ENCODE data around the gene NEURL1B. TPM values are rescaled to one million over a fixed set of nuclear protein-coding genes. Genes with fewer than 3 reads are reported as not detected.
"Not testable (repeated sequence)": the region's sequence is repeated elsewhere in the genome, so short reads cannot be mapped to it uniquely, and the experiment has no call there.

NEURL1B gene
- polyA plus RNA-seq, 1 donor from 2014 or later: 12.7 TPM

- Histone ChIP-seq H3K27ac (ENCODE audit: low read length) (no peak overlapping the region), H3K4me2 (ENCODE audit: low read length) (no peak overlapping the region), H3K79me2 (replicated peaks; ENCODE audit: insufficient read depth, low read length) (no peaks in the 10 kb centered on the region), H2AFZ (ENCODE audit: low read depth, low read length) (no peak overlapping the region), H4K20me1 (ENCODE audit: insufficient read depth) (no peaks in the 10 kb centered on the region), H3K9me3 (ENCODE audit: low read length) (no peaks in the 10 kb centered on the region), H3K36me3 (ENCODE audit: insufficient read depth, low read length) (no peaks in the 10 kb centered on the region), H3K9ac (ENCODE audit: low read length) (no peak overlapping the region), H3F3A (ENCODE audit: insufficient read depth, low read length, poor library complexity, severe bottlenecking) (no peaks in the 10 kb centered on the region), H3K9me2 (ENCODE audit: insufficient read depth, low read length) (no peaks in the 10 kb centered on the region), H3K4me3 (ENCODE audit: low read length) (no peak overlapping the region), H3K27me3 (ENCODE audit: insufficient read depth, low read depth, low read length) (no peaks in the 10 kb centered on the region)
- TF ChIP-seq RAD21 (conservative IDR thresholded peaks at IDR 0.05): no peak
- TF ChIP-seq SMC3 (conservative IDR thresholded peaks at IDR 0.05; ENCODE audit: poor library complexity): no peak
- no peak for TF ChIP-seq MXI1 (conservative IDR thresholded peaks at IDR 0.05; ENCODE audit: poor library complexity, severe bottlenecking)
- TF ChIP-seq TAF1 (IDR thresholded peaks at IDR 0.05; ENCODE audit: low read depth): no peak
- TF ChIP-seq, protein P1, sequence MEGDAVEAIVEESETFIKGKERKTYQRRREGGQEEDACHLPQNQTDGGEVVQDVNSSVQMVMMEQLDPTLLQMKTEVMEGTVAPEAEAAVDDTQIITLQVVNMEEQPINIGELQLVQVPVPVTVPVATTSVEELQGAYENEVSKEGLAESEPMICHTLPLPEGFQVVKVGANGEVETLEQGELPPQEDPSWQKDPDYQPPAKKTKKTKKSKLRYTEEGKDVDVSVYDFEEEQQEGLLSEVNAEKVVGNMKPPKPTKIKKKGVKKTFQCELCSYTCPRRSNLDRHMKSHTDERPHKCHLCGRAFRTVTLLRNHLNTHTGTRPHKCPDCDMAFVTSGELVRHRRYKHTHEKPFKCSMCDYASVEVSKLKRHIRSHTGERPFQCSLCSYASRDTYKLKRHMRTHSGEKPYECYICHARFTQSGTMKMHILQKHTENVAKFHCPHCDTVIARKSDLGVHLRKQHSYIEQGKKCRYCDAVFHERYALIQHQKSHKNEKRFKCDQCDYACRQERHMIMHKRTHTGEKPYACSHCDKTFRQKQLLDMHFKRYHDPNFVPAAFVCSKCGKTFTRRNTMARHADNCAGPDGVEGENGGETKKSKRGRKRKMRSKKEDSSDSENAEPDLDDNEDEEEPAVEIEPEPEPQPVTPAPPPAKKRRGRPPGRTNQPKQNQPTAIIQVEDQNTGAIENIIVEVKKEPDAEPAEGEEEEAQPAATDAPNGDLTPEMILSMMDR (IDR thresholded peaks at IDR 0.05; ENCODE audit: poor library complexity, severe bottlenecking): no peak
- TF ChIP-seq EZH2 (IDR thresholded peaks at IDR 0.05; ENCODE audit: borderline replicate concordance, insufficient read depth, low read length, poor library complexity, severe bottlenecking): no peak
- TF ChIP-seq REST (IDR thresholded peaks at IDR 0.05; ENCODE audit: borderline replicate concordance): no peak
- no peak for TF ChIP-seq POLR2AphosphoS5 (IDR thresholded peaks at IDR 0.05)
- no peak for TF ChIP-seq EP300 (conservative IDR thresholded peaks at IDR 0.05; ENCODE audit: poor library complexity, severe bottlenecking)
Measured at GRCh38 chr5:172708183-172708505, 67.1 kb downstream of the NEURL1B start.

GRCh38 chr5:172710676-172711075, 69.6 kb downstream of the NEURL1B start:
- H3K4me3 ChIP-seq (ENCODE audit: low read length): no peak overlapping the region
- H3K27me3 ChIP-seq (ENCODE audit: insufficient read depth, low read depth, low read length): no peaks in the 10 kb centered on the region
- no peaks in the 10 kb centered on the region for H3K79me2 ChIP-seq (replicated peaks; ENCODE audit: insufficient read depth, low read length)
- H3K4me2 ChIP-seq (ENCODE audit: low read length): no peak overlapping the region
- TF ChIP-seq TAF1 (IDR thresholded peaks at IDR 0.05; ENCODE audit: low read depth) (no peak), EZH2 (IDR thresholded peaks at IDR 0.05; ENCODE audit: borderline replicate concordance, insufficient read depth, low read length, poor library complexity, severe bottlenecking) (no peak), REST (IDR thresholded peaks at IDR 0.05; ENCODE audit: borderline replicate concordance) (no peak), POLR2AphosphoS5 (IDR thresholded peaks at IDR 0.05) (no peak), EP300 (conservative IDR thresholded peaks at IDR 0.05; ENCODE audit: poor library complexity, severe bottlenecking) (no peak), RAD21 (conservative IDR thresholded peaks at IDR 0.05) (no peak), MXI1 (conservative IDR thresholded peaks at IDR 0.05; ENCODE audit: poor library complexity, severe bottlenecking) (no peak), SMC3 (conservative IDR thresholded peaks at IDR 0.05; ENCODE audit: poor library complexity) (no peak)
- TF ChIP-seq, protein P1 (IDR thresholded peaks at IDR 0.05; ENCODE audit: poor library complexity, severe bottlenecking): no peak
- H3K36me3 ChIP-seq (ENCODE audit: insufficient read depth, low read length): no peaks in the 10 kb centered on the region
- H3K9me3 ChIP-seq (ENCODE audit: low read length): no peaks in the 10 kb centered on the region
- H3K27ac ChIP-seq (ENCODE audit: low read length): no peak overlapping the region
- H3F3A ChIP-seq (ENCODE audit: insufficient read depth, low read length, poor library complexity, severe bottlenecking): no peaks in the 10 kb centered on the region
- H2AFZ ChIP-seq (ENCODE audit: low read depth, low read length): no peak overlapping the region
- no peaks in the 10 kb centered on the region for H3K9me2 ChIP-seq (ENCODE audit: insufficient read depth, low read length)
- H4K20me1 ChIP-seq (ENCODE audit: insufficient read depth): no peaks in the 10 kb centered on the region
- no peak overlapping the region for H3K9ac ChIP-seq (ENCODE audit: low read length)

GRCh38 chr5:172711321-172711861, 70.3 kb downstream of the NEURL1B start:
- not testable (repeated sequence) for H2AFZ ChIP-seq (ENCODE audit: low read depth, low read length); H3K27me3 ChIP-seq (ENCODE audit: insufficient read depth, low read depth, low read length); H3K9me2 ChIP-seq (ENCODE audit: insufficient read depth, low read length); H3K79me2 ChIP-seq (replicated peaks; ENCODE audit: insufficient read depth, low read length); H3K4me3 ChIP-seq (ENCODE audit: low read length); H3K9ac ChIP-seq (ENCODE audit: low read length); H4K20me1 ChIP-seq (ENCODE audit: insufficient read depth); H3K27ac ChIP-seq (ENCODE audit: low read length); H3K4me2 ChIP-seq (ENCODE audit: low read length); H3K9me3 ChIP-seq (ENCODE audit: low read length); H3F3A ChIP-seq (ENCODE audit: insufficient read depth, low read length, poor library complexity, severe bottlenecking); H3K36me3 ChIP-seq (ENCODE audit: insufficient read depth, low read length)
